ENCODE measurements around the gene LRFN4.

GRCh38 chr11:66823700-66824099, 33.2 kb upstream of the LRFN4 start:
- no peak for TF ChIP-seq YY1 (IDR thresholded peaks at IDR 0.05; ENCODE audit: insufficient read depth, insufficient read length)
- TF ChIP-seq SUZ12 (IDR thresholded peaks at IDR 0.05; ENCODE audit: extremely low read depth, insufficient read depth, insufficient read length), result no peak
- no peak for TF ChIP-seq ZNF274 (IDR thresholded peaks at IDR 0.05; ENCODE audit: low read depth, low read length)
